Measurements from ENCODE around the gene KAT6B.

Gene KAT6B

GRCh38 chr10:75068523-75068922 lies 242.1 kb downstream of the KAT6B start:
- Histone ChIP-seq H3K27me3 (ENCODE audit: control insufficient read depth in 3 of 3, insufficient read depth in 3 of 3, low read depth in 1 of 3, low read length in 3 of 3) (no peaks in the 10 kb centered on the region), H3K4me3 (ENCODE audit: low read length in 2 of 2) (no peak overlapping the region), H2BK12ac (ENCODE audit: low read length) (no peak overlapping the region), H3K9me3 (replicated peaks in 1 of 2; ENCODE audit: control insufficient read depth in 2 of 2, insufficient read depth in 1 of 2, low read depth in 1 of 2, low read length in 2 of 2) (no peaks in the 10 kb centered on the region), H3K23ac (ENCODE audit: low read depth, low read length, poor library complexity) (no peak overlapping the region), H2BK120ac (ENCODE audit: low read depth, low read length) (no peak overlapping the region), H3K18ac (ENCODE audit: low read length) (no peak overlapping the region), H4K91ac (ENCODE audit: low read depth, low read length, poor library complexity) (no peak overlapping the region), H3K79me1 (ENCODE audit: low read depth, low read length) (no peaks in the 10 kb centered on the region), H3K9ac (ENCODE audit: low read depth, low read length, poor library complexity) (no peak overlapping the region), H3K4me1 (ENCODE audit: control insufficient read depth in 2 of 2, insufficient read depth in 1 of 2, low read depth in 1 of 2, low read length in 2 of 2) (peaks cover 0 to 3% of the 10 kb centered on the region in 2 donors), H4K8ac (ENCODE audit: low read depth, low read length) (no peak overlapping the region), H3K4ac (ENCODE audit: low read length) (no peak overlapping the region), H3K27ac (replicated peaks; ENCODE audit: low read length) (no peak overlapping the region), H2BK15ac (ENCODE audit: low read length) (no peak overlapping the region), H2BK5ac (ENCODE audit: low read length) (no peak overlapping the region), H3K36me3 (replicated peaks in 1 of 2; ENCODE audit: control insufficient read depth in 2 of 2, insufficient read depth in 2 of 2, low read length in 2 of 2) (no peaks in the 10 kb centered on the region), H2AFZ (ENCODE audit: low read length) (no peak overlapping the region), H3K14ac (ENCODE audit: low read length) (no peak overlapping the region), H3K4me2 (ENCODE audit: insufficient read depth, low read length, poor library complexity, severe bottlenecking) (no peak overlapping the region), H2AK5ac (ENCODE audit: low read depth, low read length) (no peak overlapping the region)
- no CpG with 5 or more reads among the region's 6 CpGs for whole genome bisulfite sequencing, 2 donors (ENCODE audit: extremely low coverage in 2 of 2, insufficient read length in 2 of 2, insufficient replicate concordance in 1 of 2)
- DNase-seq (ENCODE audit: low spot score): no peak

GRCh38 chr10:75070476-75070875 lies 244.1 kb downstream of the KAT6B start:
- Histone ChIP-seq H3K27ac (replicated peaks; ENCODE audit: low read length) (no peak overlapping the region), H3K4me1 (ENCODE audit: control insufficient read depth in 2 of 2, insufficient read depth in 1 of 2, low read depth in 1 of 2, low read length in 2 of 2) (peaks cover 0 to 3% of the 10 kb centered on the region in 2 donors), H4K91ac (ENCODE audit: low read depth, low read length, poor library complexity) (no peak overlapping the region), H4K8ac (ENCODE audit: low read depth, low read length) (no peak overlapping the region), H3K18ac (ENCODE audit: low read length) (peak overlapping the region; percentile 35), H3K4me3 (ENCODE audit: low read length in 2 of 2) (no peak overlapping the region), H2BK5ac (ENCODE audit: low read length) (no peak overlapping the region), H3K36me3 (replicated peaks in 1 of 2; ENCODE audit: control insufficient read depth in 2 of 2, insufficient read depth in 2 of 2, low read length in 2 of 2) (no peaks in the 10 kb centered on the region), H3K14ac (ENCODE audit: low read length) (no peak overlapping the region), H3K4me2 (ENCODE audit: insufficient read depth, low read length, poor library complexity, severe bottlenecking) (no peak overlapping the region), H2AFZ (ENCODE audit: low read length) (peak overlapping the region; percentile 35), H3K27me3 (ENCODE audit: control insufficient read depth in 3 of 3, insufficient read depth in 3 of 3, low read depth in 1 of 3, low read length in 3 of 3) (no peaks in the 10 kb centered on the region), H3K9me3 (replicated peaks in 1 of 2; ENCODE audit: control insufficient read depth in 2 of 2, insufficient read depth in 1 of 2, low read depth in 1 of 2, low read length in 2 of 2) (no peaks in the 10 kb centered on the region), H2BK15ac (ENCODE audit: low read length) (no peak overlapping the region), H3K9ac (ENCODE audit: low read depth, low read length, poor library complexity) (no peak overlapping the region), H2AK5ac (ENCODE audit: low read depth, low read length) (no peak overlapping the region), H3K4ac (ENCODE audit: low read length) (no peak overlapping the region), H3K79me1 (ENCODE audit: low read depth, low read length) (no peaks in the 10 kb centered on the region), H2BK120ac (ENCODE audit: low read depth, low read length) (no peak overlapping the region), H3K23ac (ENCODE audit: low read depth, low read length, poor library complexity) (no peak overlapping the region), H2BK12ac (ENCODE audit: low read length) (no peak overlapping the region)
- no CpG with 5 or more reads among the region's 11 CpGs for WGBS, 2 donors (ENCODE audit: extremely low coverage in 2 of 2, insufficient read length in 2 of 2, insufficient replicate concordance in 1 of 2)
- no peak for DNase-seq (ENCODE audit: low spot score)

GRCh38 chr10:75070961-75071428 lies 244.6 kb downstream of the KAT6B start:
- Histone ChIP-seq H3K9ac (ENCODE audit: low read depth, low read length, poor library complexity) (no peak overlapping the region), H3K4me2 (ENCODE audit: insufficient read depth, low read length, poor library complexity, severe bottlenecking) (no peak overlapping the region), H2BK5ac (ENCODE audit: low read length) (peak overlapping the region; percentile 57), H2BK120ac (ENCODE audit: low read depth, low read length) (no peak overlapping the region), H2BK12ac (ENCODE audit: low read length) (no peak overlapping the region), H3K27ac (replicated peaks; ENCODE audit: low read length) (no peak overlapping the region), H3K9me3 (replicated peaks in 1 of 2; ENCODE audit: control insufficient read depth in 2 of 2, insufficient read depth in 1 of 2, low read depth in 1 of 2, low read length in 2 of 2) (no peaks in the 10 kb centered on the region), H2BK15ac (ENCODE audit: low read length) (no peak overlapping the region), H3K4me1 (ENCODE audit: control insufficient read depth in 2 of 2, insufficient read depth in 1 of 2, low read depth in 1 of 2, low read length in 2 of 2) (peaks cover under 1 to 3% of the 10 kb centered on the region in 2 donors), H3K4ac (ENCODE audit: low read length) (no peak overlapping the region), H3K36me3 (replicated peaks in 1 of 2; ENCODE audit: control insufficient read depth in 2 of 2, insufficient read depth in 2 of 2, low read length in 2 of 2) (no peaks in the 10 kb centered on the region), H3K79me1 (ENCODE audit: low read depth, low read length) (no peaks in the 10 kb centered on the region), H2AK5ac (ENCODE audit: low read depth, low read length) (peak overlapping the region; percentile 73), H4K91ac (ENCODE audit: low read depth, low read length, poor library complexity) (no peak overlapping the region), H3K14ac (ENCODE audit: low read length) (peak overlapping the region; percentile 31), H3K4me3 (ENCODE audit: low read length in 2 of 2) (no peak overlapping the region), H3K23ac (ENCODE audit: low read depth, low read length, poor library complexity) (no peak overlapping the region), H2AFZ (ENCODE audit: low read length) (peak overlapping the region; percentile 35), H3K18ac (ENCODE audit: low read length) (peak overlapping the region; percentile 80), H4K8ac (ENCODE audit: low read depth, low read length) (no peak overlapping the region), H3K27me3 (ENCODE audit: control insufficient read depth in 3 of 3, insufficient read depth in 3 of 3, low read depth in 1 of 3, low read length in 3 of 3) (no peaks in the 10 kb centered on the region)
- no peak for DNase-seq (ENCODE audit: low spot score)
- WGBS, 2 donors (ENCODE audit: extremely low coverage in 2 of 2, insufficient read length in 2 of 2, insufficient replicate concordance in 1 of 2): no CpG with 5 or more reads among the region's 7 CpGs

GRCh38 chr10:75071756-75072155 lies 245.4 kb downstream of the KAT6B start:
- no CpG with 5 or more reads among the region's 14 CpGs for WGBS, 2 donors (ENCODE audit: extremely low coverage in 2 of 2, insufficient read length in 2 of 2, insufficient replicate concordance in 1 of 2)
- H4K8ac ChIP-seq (ENCODE audit: low read depth, low read length): no peak overlapping the region

More at GRCh38 chr10:75071756-75072155, 245.4 kb downstream of the KAT6B start:
- no peak overlapping the region for H3K27ac ChIP-seq (replicated peaks; ENCODE audit: low read length)
- H3K4me1 ChIP-seq (ENCODE audit: control insufficient read depth in 2 of 2, insufficient read depth in 1 of 2, low read depth in 1 of 2, low read length in 2 of 2): peaks cover 5 to 8% of the 10 kb centered on the region in 2 donors
- H2BK120ac ChIP-seq (ENCODE audit: low read depth, low read length): no peak overlapping the region
- H3K9ac ChIP-seq (ENCODE audit: low read depth, low read length, poor library complexity): no peak overlapping the region
- H3K4me3 ChIP-seq (ENCODE audit: low read length in 2 of 2): no peak overlapping the region
- no peak overlapping the region for H2BK15ac ChIP-seq (ENCODE audit: low read length)
- H3K14ac ChIP-seq (ENCODE audit: low read length): peak overlapping the region; percentile 31
- H2BK5ac ChIP-seq (ENCODE audit: low read length): peak overlapping the region; percentile 57
- no peak for DNase-seq (ENCODE audit: low spot score)
- no peak overlapping the region for H4K91ac ChIP-seq (ENCODE audit: low read depth, low read length, poor library complexity)
- H3K23ac ChIP-seq (ENCODE audit: low read depth, low read length, poor library complexity): no peak overlapping the region
- no peaks in the 10 kb centered on the region for H3K27me3 ChIP-seq (ENCODE audit: control insufficient read depth in 3 of 3, insufficient read depth in 3 of 3, low read depth in 1 of 3, low read length in 3 of 3)
- H2BK12ac ChIP-seq (ENCODE audit: low read length): no peak overlapping the region
- H3K4ac ChIP-seq (ENCODE audit: low read length): no peak overlapping the region
- peak overlapping the region; percentile 73 for H2AK5ac ChIP-seq (ENCODE audit: low read depth, low read length)
- H3K4me2 ChIP-seq (ENCODE audit: insufficient read depth, low read length, poor library complexity, severe bottlenecking): no peak overlapping the region
- no peak overlapping the region for H2AFZ ChIP-seq (ENCODE audit: low read length)
- no peaks in the 10 kb centered on the region for H3K79me1 ChIP-seq (ENCODE audit: low read depth, low read length)
- no peaks in the 10 kb centered on the region for H3K36me3 ChIP-seq (replicated peaks in 1 of 2; ENCODE audit: control insufficient read depth in 2 of 2, insufficient read depth in 2 of 2, low read length in 2 of 2)
- no peaks in the 10 kb centered on the region for H3K9me3 ChIP-seq (replicated peaks in 1 of 2; ENCODE audit: control insufficient read depth in 2 of 2, insufficient read depth in 1 of 2, low read depth in 1 of 2, low read length in 2 of 2)
- H3K18ac ChIP-seq (ENCODE audit: low read length): no peak overlapping the region
